K562 (cell line): Measurements from ENCODE around the gene PODNL1. TPM values are rescaled to one million over a fixed set of nuclear protein-coding genes. Genes with fewer than 3 reads are reported as not detected.

Source experiments
- ATAC-seq: fragments of 200-7000 bp; cut with Tn5 transposase; 3 replicates; pipeline ENCODE4 v1.9.1; 2020; ENCODE audit warnings: moderate library complexity
- BruUV-seq: library from RNA; stranded (reverse); fragments of 400-500 nt; replicated peaks from 2 replicates; lab custom pipeline; 2021; lab: Mats Ljungman, UMichigan
- CTCF ChIA-PET: fragments of 300-600 bp; formaldehyde crosslinking; extraction: SDS; loops from one replicate; lab custom pipeline; 2021; ENCODE audit warnings: low intra/inter-chr PET ratio; lab: Yijun Ruan, JAX
- POLR2A ChIA-PET: fragments of 300-600, 350-650 bp; sonication (Branson Sonifier 250); formaldehyde crosslinking; extraction: SDS; loops from one replicate; lab custom pipeline; 2021; ENCODE audit warnings: antibody characterized with exemption, inconsistent platforms; lab: Yijun Ruan, JAX
- DNase-seq, 4 experiments: peaks; one replicate each; pipeline versions ENCODE4 v3.0.0 to v3.0.0-alpha.2; 2011 to 2018; ENCODE audit warnings: low spot score in 3 of 4, mixed read lengths in 3 of 4; ENCODE audit errors: extremely low read depth in 1 of 4
- FAIRE-seq: peaks from 2 replicates; lab custom pipeline; 2011; peaks lifted over from hg19 to GRCh38; lab: Jason Lieb, UNC
- H2AFZ ChIP-seq: 2 replicates; pipeline ENCODE4 v1.6.0; 2011; ENCODE audit warnings: low read depth, low read length, control low read depth, inconsistent platforms
- H3K27ac ChIP-seq: fragments of 200-600 bp; 3 replicates; pipeline ENCODE4 v1.8.0; 2011; ENCODE audit warnings: low read depth, mild to moderate bottlenecking, control low read depth, inconsistent platforms, low read length, moderate library complexity, mixed read lengths; ENCODE audit errors: extremely low read depth
- H3K27me3 ChIP-seq, 2 experiments: fragments of 300-600 bp in 1 of 2; 2 replicates in 1 of 2; 3 replicates in 1 of 2; pipeline versions ENCODE4 v1.6.0 to v1.8.0; 2011; ENCODE audit warnings: inconsistent platforms in 2 of 2, low read length in 2 of 2, mild to moderate bottlenecking in 1 of 2, mixed read lengths in 1 of 2, moderate library complexity in 1 of 2; ENCODE audit not compliant: control insufficient read depth in 2 of 2, insufficient read depth in 2 of 2
- H3K36me3 ChIP-seq: fragments of 300-600 bp; 3 replicates; pipeline ENCODE4 v1.8.0; 2011; ENCODE audit warnings: mild to moderate bottlenecking, low read length, inconsistent platforms; ENCODE audit not compliant: control insufficient read depth, insufficient read depth
- H3K4me1 ChIP-seq, 2 experiments: fragments of 200-600 bp in 1 of 2; replicated peaks in 1 of 2; 2 replicates in 1 of 2; 3 replicates in 1 of 2; pipeline versions ENCODE4 v1.5.1 to v1.8.0; 2011; ENCODE audit warnings: inconsistent platforms in 2 of 2, low read length in 2 of 2, mild to moderate bottlenecking in 1 of 2, mixed read lengths in 1 of 2, moderate library complexity in 1 of 2; ENCODE audit not compliant: control insufficient read depth in 2 of 2, insufficient read depth in 2 of 2
- H3K4me2 ChIP-seq: 2 replicates; pipeline ENCODE4 v1.6.1; 2011; ENCODE audit warnings: low read length, control low read depth, inconsistent platforms, mixed read lengths; ENCODE audit not compliant: insufficient read depth
- H3K4me3 ChIP-seq: fragments of 200-600 bp; sonication (generic), shearing (Covaris generic); 2 replicates; pipeline ENCODE4 v1.5.1; 2016; ENCODE audit warnings: control low read depth, inconsistent platforms
- H3K79me2 ChIP-seq: fragments of 200-600 bp; 3 replicates; pipeline ENCODE4 v1.8.0; 2011; ENCODE audit warnings: low read length, inconsistent platforms; ENCODE audit not compliant: control insufficient read depth, insufficient read depth
- H3K9ac ChIP-seq, 2 experiments: 2 replicates each; pipeline versions ENCODE4 v1.6.0 to v1.6.1; 2011; ENCODE audit warnings: low read depth in 2 of 2, low read length in 2 of 2, control low read depth in 1 of 2, inconsistent platforms in 1 of 2, mild to moderate bottlenecking in 1 of 2, mixed read lengths in 1 of 2; ENCODE audit not compliant: insufficient read depth in 1 of 2
- H3K9me1 ChIP-seq: one replicate; pipeline ENCODE4 v1.6.0; 2011; ENCODE audit warnings: inconsistent platforms, mild to moderate bottlenecking, low read length, moderate library complexity; ENCODE audit not compliant: control insufficient read depth, insufficient read depth
- H3K9me3 ChIP-seq: replicated peaks from 2 replicates; pipeline ENCODE4 v1.5.1; 2011; ENCODE audit warnings: low read depth, low read length, inconsistent platforms; ENCODE audit not compliant: control insufficient read depth, insufficient read depth
- H4K20me1 ChIP-seq: replicated peaks from 2 replicates; pipeline ENCODE4 v1.6.1; 2011; ENCODE audit warnings: low read length, inconsistent platforms, mixed read lengths; ENCODE audit not compliant: control insufficient read depth, insufficient read depth
- ARID1B ChIP-seq: fragments of 450-650 bp; IDR thresholded peaks from 2 replicates; pipeline ENCODE4 v1.6.1; 2016; ENCODE audit warnings: antibody characterized with exemption, mild to moderate bottlenecking, inconsistent platforms
- E2F6 ChIP-seq, 2 experiments: IDR thresholded peaks; 2 replicates each; pipeline ENCODE4 v1.6.1; 2011; ENCODE audit warnings: borderline replicate concordance in 1 of 2, control low read depth in 1 of 2, low read depth in 1 of 2, low read length in 1 of 2, mild to moderate bottlenecking in 1 of 2, mixed read lengths in 1 of 2, moderate library complexity in 1 of 2; ENCODE audit not compliant: insufficient read depth in 1 of 2, insufficient read length in 1 of 2, poor library complexity in 1 of 2, severe bottlenecking in 1 of 2; ENCODE audit errors: extremely low read depth in 1 of 2
- ELF4 ChIP-seq: fragments of 450-650 bp; formaldehyde crosslinking; IDR thresholded peaks from 2 replicates; pipeline ENCODE4 v1.4.0; 2022; ENCODE audit warnings: missing genetic modification characterization
- FOXA1 ChIP-seq: fragments of 450-650 bp; IDR thresholded peaks from 2 replicates; pipeline ENCODE4 v1.6.1; 2016; ENCODE audit warnings: mild to moderate bottlenecking, borderline replicate concordance
- FOXK1 ChIP-seq: sonication (generic); formaldehyde crosslinking; IDR thresholded peaks from 2 replicates; pipeline ENCODE4 v1.8.0; 2022; ENCODE audit warnings: missing genetic modification reagents, mild to moderate bottlenecking, borderline replicate concordance
- GTF2E2 ChIP-seq: fragments of 200-800 bp; sonication (Bioruptor generic); IDR thresholded peaks from 2 replicates; pipeline ENCODE4 v1.6.1; 2016; ENCODE audit warnings: missing genetic modification characterization, missing compliant biosample characterization
- HNRNPK ChIP-seq: fragments of 200-400 bp; formaldehyde crosslinking; IDR thresholded peaks from one replicate; pipeline ENCODE4 v1.6.1; 2018; ENCODE audit warnings: mild to moderate bottlenecking, low read depth, low read length; ENCODE audit not compliant: poor library complexity, severe bottlenecking
- KDM5B ChIP-seq: fragments of 200-600 bp; sonication (generic); IDR thresholded peaks from 2 replicates; pipeline ENCODE4 v1.6.1; 2012; ENCODE audit warnings: low read depth, mild to moderate bottlenecking, moderate library complexity, low read length, control low read depth, inconsistent platforms; ENCODE audit not compliant: insufficient replicate concordance
- RBFOX2 ChIP-seq: fragments of 200-400 bp; formaldehyde crosslinking; IDR thresholded peaks from 2 replicates; pipeline ENCODE4 v1.6.1; 2017; ENCODE audit warnings: low read depth, mild to moderate bottlenecking, low read length, moderate library complexity
- SMC3 ChIP-seq: conservative IDR thresholded peaks from 2 replicates; pipeline ENCODE4 v1.6.1; 2011; ENCODE audit warnings: low read depth, low read length, improper control_type of control experiment; ENCODE audit not compliant: insufficient read depth
- SRSF7 ChIP-seq: fragments of 200-400 bp; formaldehyde crosslinking; optimal IDR thresholded peaks from 2 replicates; pipeline ENCODE3; 2017; ENCODE audit warnings: mild to moderate bottlenecking, low read depth, low read length
- ZNF217 ChIP-seq: sonication (generic); formaldehyde crosslinking; IDR thresholded peaks from 2 replicates; pipeline ENCODE4 v1.8.0; 2022; ENCODE audit warnings: mild to moderate bottlenecking, missing genetic modification reagents
- ZNF518B ChIP-seq: fragments of 250-450 bp; sonication (Bioruptor Pico); IDR thresholded peaks from 2 replicates; pipeline ENCODE4 v1.5.0; 2021; ENCODE audit warnings: mild to moderate bottlenecking, moderate library complexity
- ZNF586 ChIP-seq: fragments of 450-650 bp; formaldehyde crosslinking; conservative IDR thresholded peaks from 2 replicates; pipeline ENCODE4 v1.4.0; 2020; ENCODE audit warnings: mild to moderate bottlenecking, moderate library complexity
- ZNF79 ChIP-seq: fragments of 250-450 bp; sonication (Bioruptor Pico); IDR thresholded peaks from 2 replicates; pipeline ENCODE4 v1.4.0; 2020; ENCODE audit warnings: low read depth, mild to moderate bottlenecking, moderate library complexity
- WGBS: fragments of 100-300 bp; shearing (Covaris generic); methylation state at CpG from one replicate; pipeline ENCODE4 v1.1.6; 2016; ENCODE audit warnings: low coverage, mixed read lengths; ENCODE audit not compliant: insufficient coverage; ENCODE audit errors: missing lambda C conversion rate; 5-methylcytosine and 5-hydroxymethylcytosine counted together
- in situ Hi-C: fragments of 300-500 bp; cut with MboI; formaldehyde crosslinking; loops from 4 replicates; pipeline ENCODE4 v1.15.0; 2018; ENCODE audit warnings: inconsistent platforms, mixed read lengths
- intact Hi-C: fragments of 100-400 bp; cut with micrococcal nuclease; formaldehyde crosslinking; loops from 2 replicates; pipeline ENCODE4 v1.14.2; 2022
- polyA plus RNA-seq, 8 experiments: library from polyadenylated mRNA; depleted of rRNA in 4 of 8; stranded (reverse) in 5 of 8; unstranded in 3 of 8; fragments of >200 nt; fragmentation: Nextera tagmentation in 2 of 8; fragmentation: Illumina TruSeq in 1 of 8; extraction: Ambion mirVana in 2 of 8; extraction: Trizol in 1 of 8; gene quantifications; 2 replicates each; pipeline versions ENCODE4 v1.2.1 to v1.2.3, GENCODE V29; 2011 to 2014; ENCODE audit warnings: inconsistent platforms in 1 of 8, missing spikeins in 1 of 8
- total RNA-seq, 7 experiments: library from RNA; depleted of rRNA in 6 of 7; stranded (reverse); fragments of >200 nt in 6 of 7; fragmentation: Illumina TruSeq in 2 of 7; extraction: Trizol in 2 of 7; gene quantifications; 2 replicates each; pipeline versions ENCODE4 v1.2.1 to v1.2.3, GENCODE V29; 2011 to 2021; ENCODE audit warnings: low replicate concordance in 1 of 7
- TF ChIP-seq, protein P1 (sequence below), 3 experiments: IDR thresholded peaks in 2 of 3; conservative IDR thresholded peaks in 1 of 3; 2 replicates each; pipeline ENCODE4 v1.5.1; 2011 to 2012; ENCODE audit warnings: low read length in 3 of 3, mild to moderate bottlenecking in 3 of 3, control low read depth in 2 of 3, improper control_type of control experiment in 1 of 3, inconsistent platforms in 1 of 3, low read depth in 1 of 3, mixed read lengths in 1 of 3, moderate library complexity in 1 of 3; ENCODE audit not compliant: insufficient read depth in 2 of 3

PODNL1 gene
- total and polyA plus RNA-seq, 9 of the 15 experiments (the other 6 are each of a cell fraction or from before 2014, with no cell fraction given), result 0.18 to 0.47 (median 0.23) TPM; not detected in 3

DNA sequence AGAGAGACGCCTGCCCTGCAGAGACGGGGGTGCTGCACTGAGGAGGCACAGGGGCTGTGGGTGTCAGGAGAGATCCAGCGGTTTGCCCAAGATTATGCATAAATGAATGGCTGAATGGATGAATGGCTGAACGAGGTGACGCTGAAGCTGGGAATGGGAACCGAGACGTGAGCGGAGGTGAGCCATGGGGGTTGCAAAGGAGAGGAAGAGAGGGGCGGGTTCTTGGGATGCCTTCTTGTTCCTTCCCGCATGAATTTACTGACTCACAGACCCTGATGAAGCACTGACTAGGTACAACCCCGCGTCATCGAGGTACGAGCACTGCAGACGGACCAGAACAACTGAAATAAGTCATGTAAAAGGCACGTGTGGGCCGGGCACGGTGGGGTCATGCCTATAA is 30.8 kb upstream of the PODNL1 start:
- Histone ChIP-seq H3K9ac (peak overlapping the region in 1 of 2 experiments; percentile 26; a peak in 1 of 4 replicates), H3K4me3 (no peak overlapping the region), H3K36me3 (peaks cover 71% of the 10 kb centered on the region), H3K27me3 (no peaks in the 10 kb centered on the region), H3K9me3 (no peaks in the 10 kb centered on the region), H2AFZ (no peak overlapping the region), H3K4me1 (peaks cover 0 to 10% of the 10 kb centered on the region in 2 experiments; a peak in 2 of 5 replicates), H4K20me1 (no peaks in the 10 kb centered on the region), H3K27ac (no peak overlapping the region), H3K79me2 (no peaks in the 10 kb centered on the region), H3K9me1 (no peaks in the 10 kb centered on the region), H3K4me2 (no peak overlapping the region)
- ChIA-PET CTCF (no interaction called here), POLR2A (interaction anchor here (1.2 kb wide), 1 partner anchor 11 kb away, joined by 3 read pairs; no protein-coding TSS in a partner anchor)
- BruUV-seq, result no TSS peak
- no peak for FAIRE-seq
- in situ Hi-C loops (no loop called here), intact Hi-C loops (no loop called here)
- no peak for DNase-seq
- ATAC-seq, result no peak
- WGBS, result 86% methylated on average over 8 of the region's 18 CpGs
- TF ChIP-seq FOXA1, result no peak
- TF ChIP-seq, protein P1, sequence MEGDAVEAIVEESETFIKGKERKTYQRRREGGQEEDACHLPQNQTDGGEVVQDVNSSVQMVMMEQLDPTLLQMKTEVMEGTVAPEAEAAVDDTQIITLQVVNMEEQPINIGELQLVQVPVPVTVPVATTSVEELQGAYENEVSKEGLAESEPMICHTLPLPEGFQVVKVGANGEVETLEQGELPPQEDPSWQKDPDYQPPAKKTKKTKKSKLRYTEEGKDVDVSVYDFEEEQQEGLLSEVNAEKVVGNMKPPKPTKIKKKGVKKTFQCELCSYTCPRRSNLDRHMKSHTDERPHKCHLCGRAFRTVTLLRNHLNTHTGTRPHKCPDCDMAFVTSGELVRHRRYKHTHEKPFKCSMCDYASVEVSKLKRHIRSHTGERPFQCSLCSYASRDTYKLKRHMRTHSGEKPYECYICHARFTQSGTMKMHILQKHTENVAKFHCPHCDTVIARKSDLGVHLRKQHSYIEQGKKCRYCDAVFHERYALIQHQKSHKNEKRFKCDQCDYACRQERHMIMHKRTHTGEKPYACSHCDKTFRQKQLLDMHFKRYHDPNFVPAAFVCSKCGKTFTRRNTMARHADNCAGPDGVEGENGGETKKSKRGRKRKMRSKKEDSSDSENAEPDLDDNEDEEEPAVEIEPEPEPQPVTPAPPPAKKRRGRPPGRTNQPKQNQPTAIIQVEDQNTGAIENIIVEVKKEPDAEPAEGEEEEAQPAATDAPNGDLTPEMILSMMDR (IDR thresholded peaks at IDR 0.05 in 2 of 3, conservative IDR thresholded peaks at IDR 0.05 in 1 of 3; ENCODE audit: insufficient read depth in 2 of 3, low read depth in 1 of 3, low read length in 3 of 3), result no peak
- no peak for TF ChIP-seq ZNF217 (CRISPR knock-in tag)
- no peak for TF ChIP-seq ARID1B
- TF ChIP-seq KDM5B, result no peak
- no peak for TF ChIP-seq ZNF79
- no peak for TF ChIP-seq ZNF586 (CRISPR knock-in tag)
- no peak for TF ChIP-seq SRSF7
- TF ChIP-seq E2F6 (IDR thresholded peaks at IDR 0.05; ENCODE audit: borderline replicate concordance in 1 of 2, extremely low read depth in 1 of 2, insufficient read depth in 1 of 2, insufficient read length in 1 of 2, low read depth in 1 of 2, low read length in 1 of 2, poor library complexity in 1 of 2, severe bottlenecking in 1 of 2), result no peak
- no peak for TF ChIP-seq GTF2E2 (tag)
- TF ChIP-seq ZNF518B, result no peak
- no peak for TF ChIP-seq SMC3
- no peak for TF ChIP-seq ELF4 (CRISPR knock-in tag)
- TF ChIP-seq HNRNPK, result no peak
- TF ChIP-seq FOXK1 (CRISPR knock-in tag), result no peak
- TF ChIP-seq RBFOX2, result no peak
